Measurements from ENCODE around the gene SLC16A14. TPM values are rescaled to one million over a fixed set of nuclear protein-coding genes. Genes with fewer than 3 reads are reported as not detected.
A peak's percentile ranks its signal among the peaks of the same experiment; 100 is the strongest.

Gene SLC16A14
- total RNA-seq, 2 experiments from 2014 or later: 0.63 to 0.89 TPM

GRCh38 chr2:230060672-230061293, 7.9 kb downstream of the SLC16A14 start:
- intact Hi-C loops (cut with DNase I, micrococcal nuclease): loop anchor here in 1 of 2 experiments (10.0 kb wide), 1 partner anchor 276 kb away; no protein-coding TSS in a partner anchor
- Mint-ChIP-seq H3K9me3 (no peaks in the 10 kb centered on the region), H3K27me3 (peaks cover 3% of the 10 kb centered on the region), H3K27ac (no peak overlapping the region), H3K36me3 (ENCODE audit: low read depth) (no peaks in the 10 kb centered on the region), H3K4me1 (ENCODE audit: low read depth) (peaks cover 13% of the 10 kb centered on the region), H3K4me3 (peak overlapping the region; percentile 45)
- ChIA-PET CTCF (interaction anchor here (1.2 kb wide), 1 partner anchor 99 kb away, joined by 3 read pairs; no protein-coding TSS in a partner anchor), POLR2A (interaction anchor here (1.6 kb wide), 1 partner anchor 9 kb away, joined by 5 read pairs; no protein-coding TSS in a partner anchor)
- Histone ChIP-seq H3K4me3 (ENCODE audit: low read length) (no peak overlapping the region), H3K27me3 (ENCODE audit: control insufficient read depth in 1 of 2, insufficient read depth in 2 of 2, low read length in 2 of 2) (peaks cover 0 to 3% of the 10 kb centered on the region in 2 experiments), H3K27ac (ENCODE audit: low read depth in 1 of 2, low read length in 2 of 2) (no peak overlapping the region), H3K4me1 (ENCODE audit: insufficient read depth, low read length) (peaks cover 4% of the 10 kb centered on the region), H3K9me3 (ENCODE audit: control insufficient read depth in 1 of 2, insufficient read depth in 1 of 2, low read length in 2 of 2) (peaks cover 4 to 6% of the 10 kb centered on the region in 2 experiments), H3K36me3 (ENCODE audit: insufficient read depth, low read length) (no peaks in the 10 kb centered on the region)
- DNase-seq: peak in 1 of 14 experiments; percentile 0
- no peak for ATAC-seq (ENCODE audit: poor library complexity)
- TF ChIP-seq CTCF (IDR thresholded peaks at IDR 0.05): no peak

DNA sequence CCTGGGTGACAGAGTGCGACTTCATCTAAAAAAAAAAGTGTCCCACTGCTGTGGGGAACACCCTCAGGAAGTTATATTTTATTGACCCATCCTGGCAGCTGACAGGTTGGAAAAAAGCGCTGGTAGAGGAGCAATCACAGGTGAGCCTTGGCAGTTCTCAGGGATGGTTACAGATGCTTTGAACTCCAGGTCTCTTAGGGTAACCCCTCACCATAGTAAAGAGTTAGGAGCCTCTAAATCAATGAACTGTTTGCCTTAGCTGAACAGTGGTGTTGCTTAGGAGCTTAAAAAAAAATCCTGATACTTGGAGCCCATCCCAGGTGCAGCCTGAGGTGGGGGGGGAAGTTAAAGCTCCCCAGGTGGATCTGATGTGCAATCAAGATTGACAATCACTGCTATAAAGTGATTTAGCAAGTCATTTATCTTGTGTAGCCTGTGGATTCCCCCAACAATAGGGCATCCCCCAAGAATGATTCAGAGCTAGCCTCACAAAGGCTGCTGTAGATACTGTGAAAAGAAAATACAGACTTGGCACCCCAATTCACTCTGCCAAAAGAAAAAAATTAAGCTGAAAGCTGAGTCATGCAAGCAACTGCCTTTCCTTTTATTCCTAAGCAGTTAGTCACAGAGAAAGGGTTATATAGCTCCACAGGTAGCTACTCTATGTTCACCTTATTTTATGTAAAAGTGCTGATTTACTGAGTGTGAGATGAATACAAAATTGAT, 14.8 kb downstream of the SLC16A14 start:
- no peak for DNase-seq
- Histone ChIP-seq H3K9me3 (ENCODE audit: control insufficient read depth in 1 of 2, insufficient read depth in 1 of 2, low read length in 2 of 2) (peaks cover 0 to 2% of the 10 kb centered on the region in 2 experiments), H3K4me3 (ENCODE audit: low read length) (no peak overlapping the region), H3K4me1 (ENCODE audit: insufficient read depth, low read length) (no peaks in the 10 kb centered on the region), H3K36me3 (ENCODE audit: insufficient read depth, low read length) (no peaks in the 10 kb centered on the region), H3K27me3 (ENCODE audit: control insufficient read depth in 1 of 2, insufficient read depth in 2 of 2, low read length in 2 of 2) (no peaks in the 10 kb centered on the region), H3K27ac (ENCODE audit: low read depth in 1 of 2, low read length in 2 of 2) (no peak overlapping the region)
- no peak for ATAC-seq (ENCODE audit: poor library complexity)
- Mint-ChIP-seq H3K36me3 (ENCODE audit: low read depth) (no peaks in the 10 kb centered on the region), H3K4me1 (ENCODE audit: low read depth) (no peaks in the 10 kb centered on the region), H3K4me3 (no peak overlapping the region), H3K9me3 (no peaks in the 10 kb centered on the region), H3K27ac (no peak overlapping the region), H3K27me3 (no peaks in the 10 kb centered on the region)
- no peak for TF ChIP-seq CTCF (IDR thresholded peaks at IDR 0.05)
- intact Hi-C loops (cut with DNase I, micrococcal nuclease): no loop called here
- CTCF ChIA-PET: interaction anchor here (0.6 kb wide), 1 partner anchor 12 kb away, joined by 3 read pairs; no protein-coding TSS in a partner anchor
- POLR2A ChIA-PET: no interaction called here

DNA sequence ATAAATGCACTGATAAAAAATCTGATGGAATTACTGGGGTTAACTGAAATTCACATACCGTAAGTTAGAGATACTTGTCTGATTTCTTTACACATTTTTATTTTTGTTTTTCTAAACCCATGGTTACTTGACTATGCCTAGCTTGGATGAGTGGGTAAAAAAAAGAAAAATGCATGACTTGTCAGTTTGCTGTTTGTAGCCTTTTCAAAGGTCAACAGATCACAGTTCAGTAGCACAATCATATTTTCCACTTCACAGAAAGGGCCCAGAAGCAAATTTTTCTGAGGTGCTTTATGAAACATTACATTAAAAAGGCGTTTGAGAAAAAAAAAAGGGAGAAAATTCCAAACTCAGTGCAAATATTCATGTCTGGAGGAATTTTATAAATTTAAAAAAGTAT, 16.4 kb downstream of the SLC16A14 start:
- CTCF ChIA-PET: no interaction called here
- Histone ChIP-seq H3K9me3 (ENCODE audit: control insufficient read depth in 1 of 2, insufficient read depth in 1 of 2, low read length in 2 of 2) (no peaks in the 10 kb centered on the region), H3K36me3 (ENCODE audit: insufficient read depth, low read length) (no peaks in the 10 kb centered on the region), H3K4me3 (ENCODE audit: low read length) (no peak overlapping the region), H3K27me3 (ENCODE audit: control insufficient read depth in 1 of 2, insufficient read depth in 2 of 2, low read length in 2 of 2) (no peaks in the 10 kb centered on the region), H3K4me1 (ENCODE audit: insufficient read depth, low read length) (no peaks in the 10 kb centered on the region), H3K27ac (ENCODE audit: low read depth in 1 of 2, low read length in 2 of 2) (no peak overlapping the region)
- intact Hi-C loops (cut with DNase I, micrococcal nuclease): no loop called here
- H3K27me3 Mint-ChIP-seq: no peaks in the 10 kb centered on the region
- H3K36me3 Mint-ChIP-seq (ENCODE audit: low read depth): no peaks in the 10 kb centered on the region
- DNase-seq (no peak), ATAC-seq (ENCODE audit: poor library complexity) (no peak)
- H3K27ac Mint-ChIP-seq: no peak overlapping the region
- H3K4me3 Mint-ChIP-seq: no peak overlapping the region
- POLR2A ChIA-PET: no interaction called here
- no peak for TF ChIP-seq CTCF (IDR thresholded peaks at IDR 0.05)
- H3K4me1 Mint-ChIP-seq (ENCODE audit: low read depth): no peaks in the 10 kb centered on the region
- no peaks in the 10 kb centered on the region for H3K9me3 Mint-ChIP-seq

Measured in CD4-positive, alpha-beta T cell (primary cell).